Urinary bladder (tissue), 4 donors: ENCODE results near the gene RHOB. TPM values are rescaled to one million over a fixed set of nuclear protein-coding genes. Genes with fewer than 3 reads are reported as not detected.
"Not testable (repeated sequence)": the region's sequence is repeated elsewhere in the genome, so short reads cannot be mapped to it uniquely, and the experiment has no call there.

Source experiments
- DNase-seq: peaks from one replicate; pipeline ENCODE4 v3.0.0-alpha.2; 2015; ENCODE audit errors: extremely low spot score
- H3K27ac ChIP-seq: one replicate; pipeline ENCODE4 v1.5.1; 2013; ENCODE audit warnings: low read depth, mild to moderate bottlenecking, moderate library complexity
- H3K36me3 ChIP-seq: one replicate; pipeline ENCODE4 v1.6.1; 2013; ENCODE audit warnings: mild to moderate bottlenecking, moderate library complexity; ENCODE audit not compliant: insufficient read depth
- H3K4me1 ChIP-seq: one replicate; pipeline ENCODE4 v1.6.1; 2013; ENCODE audit warnings: mild to moderate bottlenecking, moderate library complexity; ENCODE audit not compliant: insufficient read depth
- H3K4me3 ChIP-seq: one replicate; pipeline ENCODE4 v1.5.1; 2013; ENCODE audit warnings: low read depth, low read length
- WGBS: extraction: QIAGEN DNeasy Blood & Tissue Kit; methylation state at CpG from one replicate; pipeline ENCODE4 v1.1.7; 2013; 5-methylcytosine and 5-hydroxymethylcytosine counted together
- polyA plus RNA-seq: library from polyadenylated mRNA; stranded (reverse); fragments of 200-250 nt; gene quantifications from one replicate; pipeline ENCODE4 v1.2.3, GENCODE V29; 2013
- total RNA-seq: library from RNA; depleted of rRNA; stranded (reverse); fragments of >200 nt; gene quantifications from one replicate; pipeline ENCODE4 v1.2.3, GENCODE V29; 2014
- donor health status: healthy with polysubstance abuse.
- donor health status: healthy.

Gene RHOB
- total and polyA plus RNA-seq, 2 donors: 305 to 1,467 TPM

- Histone ChIP-seq H3K27ac (no peak overlapping the region), H3K4me3 (no peak overlapping the region), H3K4me1 (no peaks in the 10 kb centered on the region), H3K36me3 (no peaks in the 10 kb centered on the region)
- DNase-seq: no peak
- WGBS: 81% methylated on average over 7 of the region's 7 CpGs
Observed at GRCh38 chr2:20485612-20486388, 38.9 kb downstream of the RHOB start.

GRCh38 chr2:20486571-20486970, 39.7 kb downstream of the RHOB start:
- Histone ChIP-seq H3K27ac (no peak overlapping the region), H3K4me1 (no peaks in the 10 kb centered on the region), H3K4me3 (no peak overlapping the region), H3K36me3 (no peaks in the 10 kb centered on the region)
- 91% methylated on average over 3 of the region's 3 CpGs for WGBS
- no peak for DNase-seq

GRCh38 chr2:20487030-20487391, 40.1 kb downstream of the RHOB start:
- H3K4me1 ChIP-seq: no peaks in the 10 kb centered on the region
- H3K36me3 ChIP-seq: no peaks in the 10 kb centered on the region

GRCh38 chr2:20487392-20488174, 40.7 kb downstream of the RHOB start:
- Histone ChIP-seq H3K27ac (no peak overlapping the region), H3K4me3 (no peak overlapping the region), H3K4me1 (no peaks in the 10 kb centered on the region), H3K36me3 (no peaks in the 10 kb centered on the region)
- no peak for DNase-seq
- 92% methylated on average over 9 of the region's 9 CpGs for WGBS

More at GRCh38 chr2:20487030-20487391, 40.1 kb downstream of the RHOB start:
- WGBS: 72% methylated on average over 3 of the region's 3 CpGs
- Histone ChIP-seq H3K27ac (no peak overlapping the region), H3K4me3 (no peak overlapping the region)
- DNase-seq: no peak

- no peaks in the 10 kb centered on the region for H3K36me3 ChIP-seq
- no peaks in the 10 kb centered on the region for H3K4me1 ChIP-seq
- no peak overlapping the region for H3K27ac ChIP-seq
- H3K4me3 ChIP-seq: no peak overlapping the region
- no peak for DNase-seq
- WGBS: 84% methylated on average over 9 of the region's 9 CpGs
Observed at GRCh38 chr2:20488201-20488641, 41.3 kb downstream of the RHOB start.

GRCh38 chr2:20488782-20489181, 41.9 kb downstream of the RHOB start:
- no peaks in the 10 kb centered on the region for H3K4me1 ChIP-seq
- WGBS: 73% methylated on average over 5 of the region's 5 CpGs

GRCh38 chr2:20490300-20491181, 43.7 kb downstream of the RHOB start:
- no peaks in the 10 kb centered on the region for H3K36me3 ChIP-seq
- H3K4me1 ChIP-seq: no peaks in the 10 kb centered on the region
- 55% methylated on average over 14 of the region's 14 CpGs for WGBS
- no peak for DNase-seq
- H3K4me3 ChIP-seq: no peak overlapping the region
- H3K27ac ChIP-seq: no peak overlapping the region

More at GRCh38 chr2:20488782-20489181, 41.9 kb downstream of the RHOB start:
- Histone ChIP-seq H3K4me3 (no peak overlapping the region), H3K27ac (no peak overlapping the region), H3K36me3 (no peaks in the 10 kb centered on the region)
- DNase-seq: no peak

GRCh38 chr2:20491739-20492531, 45.1 kb downstream of the RHOB start:
- WGBS: 60% methylated on average over 15 of the region's 15 CpGs
- H3K4me1 ChIP-seq: no peaks in the 10 kb centered on the region
- H3K27ac ChIP-seq: no peak overlapping the region
- H3K36me3 ChIP-seq: no peaks in the 10 kb centered on the region
- no peak overlapping the region for H3K4me3 ChIP-seq
- DNase-seq: no peak

GRCh38 chr2:20493095-20493494, 46.2 kb downstream of the RHOB start:
- DNase-seq, H3K4me1 ChIP-seq, H3K36me3 ChIP-seq, H3K4me3 ChIP-seq, H3K27ac ChIP-seq: not testable (repeated sequence)
- 97% methylated on average over 3 of the region's 3 CpGs for WGBS

- H3K4me3 ChIP-seq: no peak overlapping the region
- no peaks in the 10 kb centered on the region for H3K4me1 ChIP-seq
- no peak for DNase-seq
- no peak overlapping the region for H3K27ac ChIP-seq
- WGBS: 59% methylated on average over 1 of the region's 1 CpG
- no peaks in the 10 kb centered on the region for H3K36me3 ChIP-seq
Observed at GRCh38 chr2:20494241-20494640, 47.4 kb downstream of the RHOB start.

GRCh38 chr2:20496076-20496872, 49.4 kb downstream of the RHOB start:
- 77% methylated on average over 10 of the region's 10 CpGs for WGBS
- Histone ChIP-seq H3K4me3 (no peak overlapping the region), H3K36me3 (no peaks in the 10 kb centered on the region), H3K27ac (no peak overlapping the region), H3K4me1 (no peaks in the 10 kb centered on the region)
- no peak for DNase-seq

- Histone ChIP-seq H3K4me1 (no peaks in the 10 kb centered on the region), H3K36me3 (no peaks in the 10 kb centered on the region), H3K27ac (no peak overlapping the region), H3K4me3 (no peak overlapping the region)
- WGBS: 87% methylated on average over 11 of the region's 11 CpGs
- no peak for DNase-seq
Observed at GRCh38 chr2:20496942-20497341, 50.1 kb downstream of the RHOB start.
